WTC11 (cell line): ENCODE data around the gene MMP7. TPM values are rescaled to one million over a fixed set of nuclear protein-coding genes. Genes with fewer than 3 reads are reported as not detected.

Experiments
- ATAC-seq: fragments of 200-7000 bp; cut with Tn5 transposase; 2 replicates; pipeline ENCODE4 v1.10.0; 2021; ENCODE audit warnings: mild to moderate bottlenecking, moderate library complexity
- CTCF ChIA-PET: fragments of 300-600 bp; sonication (Branson Sonifier 250); formaldehyde crosslinking; loops from one replicate; lab custom pipeline; 2021; ENCODE audit warnings: antibody characterized with exemption; lab: Charles Lee
- POLR2A ChIA-PET: fragments of 350-600 bp; sonication (Branson Sonifier 250); formaldehyde crosslinking; loops from one replicate; lab custom pipeline; 2021; ENCODE audit warnings: antibody characterized with exemption; lab: Charles Lee
- DNase-seq: peaks from one replicate; pipeline ENCODE4 v3.0.0; 2021; ENCODE audit warnings: low spot score
- H3K27ac Mint-ChIP-seq: 2 replicates; pipeline ENCODE4 v1.8.0; 2021; ENCODE audit warnings: mixed read lengths
- H3K27me3 Mint-ChIP-seq: 2 replicates; pipeline ENCODE4 v1.8.0; 2021; ENCODE audit warnings: low read depth, mild to moderate bottlenecking, moderate library complexity, mixed read lengths
- H3K36me3 Mint-ChIP-seq: 2 replicates; pipeline ENCODE4 v1.8.0; 2021; ENCODE audit warnings: mixed read lengths
- H3K4me1 Mint-ChIP-seq: 2 replicates; pipeline ENCODE4 v1.8.0; 2022; ENCODE audit warnings: mixed read lengths
- H3K4me3 Mint-ChIP-seq: 2 replicates; pipeline ENCODE4 v1.8.0; 2021; ENCODE audit warnings: mild to moderate bottlenecking, moderate library complexity, mixed read lengths
- H3K9me3 Mint-ChIP-seq: 2 replicates; pipeline ENCODE4 v1.8.0; 2021; ENCODE audit warnings: mixed read lengths
- CREB1 ChIP-seq: sonication (generic); formaldehyde crosslinking; IDR thresholded peaks from 2 replicates; pipeline ENCODE4 v1.8.0; 2023; ENCODE audit warnings: mild to moderate bottlenecking, missing genetic modification reagents
- ELF4 ChIP-seq: sonication (generic); formaldehyde crosslinking; IDR thresholded peaks from 2 replicates; pipeline ENCODE4 v1.8.1; 2022; ENCODE audit warnings: low read depth, mild to moderate bottlenecking, moderate library complexity, missing genetic modification reagents
- EMX1 ChIP-seq: fragments of 250-450 bp; sonication (Bioruptor Pico); IDR thresholded peaks from 2 replicates; pipeline ENCODE4 v1.8.0; 2021; ENCODE audit warnings: mild to moderate bottlenecking
- ESRRA ChIP-seq: sonication (generic); formaldehyde crosslinking; IDR thresholded peaks from 2 replicates; pipeline ENCODE4 v1.8.1; 2022; ENCODE audit warnings: mild to moderate bottlenecking, missing genetic modification reagents, borderline replicate concordance
- GTF2I ChIP-seq: fragments of 250-450 bp; sonication (Bioruptor Pico); conservative IDR thresholded peaks from 2 replicates; pipeline ENCODE4 v1.4.0; 2021; ENCODE audit warnings: mild to moderate bottlenecking
- JAZF1 ChIP-seq: fragments of 250-450 bp; sonication (Bioruptor Pico); IDR thresholded peaks from 2 replicates; pipeline ENCODE4 v1.9.0; 2021; ENCODE audit warnings: moderate library complexity, mild to moderate bottlenecking, inconsistent platforms
- MYBL2 ChIP-seq: sonication (generic); formaldehyde crosslinking; IDR thresholded peaks from 2 replicates; pipeline ENCODE4 v1.8.1; 2023; ENCODE audit warnings: mild to moderate bottlenecking, moderate library complexity, missing genetic modification reagents
- NFATC4 ChIP-seq: fragments of 250-450 bp; sonication (Bioruptor Pico); IDR thresholded peaks from 2 replicates; pipeline ENCODE4 v1.9.0; 2021; ENCODE audit warnings: mild to moderate bottlenecking
- OVOL2 ChIP-seq: fragments of 250-450 bp; sonication (Bioruptor Pico); IDR thresholded peaks from 2 replicates; pipeline ENCODE4 v1.9.0; 2021; ENCODE audit warnings: mild to moderate bottlenecking, borderline replicate concordance
- PRRX2 ChIP-seq: fragments of 250-450 bp; sonication (Bioruptor Pico); IDR thresholded peaks from 2 replicates; pipeline ENCODE4 v1.8.0; 2021; ENCODE audit warnings: mild to moderate bottlenecking
- RORB ChIP-seq: fragments of 250-450 bp; sonication (Bioruptor Pico); IDR thresholded peaks from 2 replicates; pipeline ENCODE4 v1.9.0; 2021; ENCODE audit warnings: mild to moderate bottlenecking
- SOX15 ChIP-seq: fragments of 250-450 bp; sonication (Bioruptor Pico); IDR thresholded peaks from 2 replicates; pipeline ENCODE4 v1.9.0; 2021; ENCODE audit warnings: mild to moderate bottlenecking
- SP1 ChIP-seq: sonication (generic); formaldehyde crosslinking; conservative IDR thresholded peaks from 2 replicates; pipeline ENCODE4 v1.8.1; 2022; ENCODE audit warnings: missing genetic modification reagents
- TCF7 ChIP-seq: sonication (generic); formaldehyde crosslinking; IDR thresholded peaks from 2 replicates; pipeline ENCODE4 v1.8.0; 2022; ENCODE audit warnings: mild to moderate bottlenecking, low read depth, missing genetic modification reagents, moderate library complexity
- TEAD1 ChIP-seq: sonication (generic); formaldehyde crosslinking; IDR thresholded peaks from 2 replicates; pipeline ENCODE4 v1.8.0; 2022; ENCODE audit warnings: mild to moderate bottlenecking, missing genetic modification reagents
- ZBTB21 ChIP-seq: sonication (generic); formaldehyde crosslinking; IDR thresholded peaks from 2 replicates; pipeline ENCODE4 v1.8.1; 2023; ENCODE audit warnings: mild to moderate bottlenecking, missing genetic modification reagents, borderline replicate concordance
- ZNF121 ChIP-seq: sonication (generic); formaldehyde crosslinking; IDR thresholded peaks from 2 replicates; pipeline ENCODE4 v1.8.0; 2023; ENCODE audit warnings: missing genetic modification reagents
- ZNF317 ChIP-seq: sonication (generic); formaldehyde crosslinking; IDR thresholded peaks from 2 replicates; pipeline ENCODE4 v1.8.1; 2023; ENCODE audit warnings: low read depth, mild to moderate bottlenecking, moderate library complexity, missing genetic modification reagents, borderline replicate concordance
- ZNF671 ChIP-seq: fragments of 250-450 bp; sonication (Bioruptor Pico); IDR thresholded peaks from 2 replicates; pipeline ENCODE4 v1.8.0; 2021; ENCODE audit warnings: mild to moderate bottlenecking
- total RNA-seq: library from RNA; stranded (reverse); gene quantifications from 3 replicates; pipeline ENCODE4 v1.2.3, GENCODE V29; 2021
- TF ChIP-seq, protein P1 (sequence below): sonication (generic); formaldehyde crosslinking; IDR thresholded peaks from 2 replicates; pipeline ENCODE4 v1.8.1; 2022; ENCODE audit warnings: low read depth, missing genetic modification reagents, borderline replicate concordance
- TF ChIP-seq, protein P2 (sequence below): sonication (generic); formaldehyde crosslinking; IDR thresholded peaks from 2 replicates; pipeline ENCODE4 v1.8.0; 2022; ENCODE audit warnings: mild to moderate bottlenecking, missing genetic modification reagents
- TF ChIP-seq, protein P3 (sequence below): sonication (generic); formaldehyde crosslinking; IDR thresholded peaks from 2 replicates; pipeline ENCODE4 v1.8.1; 2023; ENCODE audit warnings: mild to moderate bottlenecking, missing genetic modification reagents
- TF ChIP-seq, protein P4 (sequence below): sonication (generic); formaldehyde crosslinking; IDR thresholded peaks from 2 replicates; pipeline ENCODE4 v1.8.1; 2022; ENCODE audit warnings: mild to moderate bottlenecking, missing genetic modification reagents, moderate library complexity, borderline replicate concordance
- TF ChIP-seq, protein P5 (sequence below): sonication (generic); formaldehyde crosslinking; IDR thresholded peaks from 2 replicates; pipeline ENCODE4 v1.8.1; 2022; ENCODE audit warnings: mild to moderate bottlenecking, moderate library complexity, missing genetic modification reagents
- TF ChIP-seq, protein P6 (sequence below): sonication (generic); formaldehyde crosslinking; IDR thresholded peaks from 2 replicates; pipeline ENCODE4 v1.8.1; 2022; ENCODE audit warnings: low read depth, mild to moderate bottlenecking, moderate library complexity, missing genetic modification reagents, borderline replicate concordance
- TF ChIP-seq, protein P7 (sequence below): sonication (generic); formaldehyde crosslinking; IDR thresholded peaks from 2 replicates; pipeline ENCODE4 v1.8.0; 2022; ENCODE audit warnings: mild to moderate bottlenecking, missing genetic modification reagents

Gene MMP7
- total RNA-seq, 1 experiment from 2014 or later = 0.50 TPM

DNA sequence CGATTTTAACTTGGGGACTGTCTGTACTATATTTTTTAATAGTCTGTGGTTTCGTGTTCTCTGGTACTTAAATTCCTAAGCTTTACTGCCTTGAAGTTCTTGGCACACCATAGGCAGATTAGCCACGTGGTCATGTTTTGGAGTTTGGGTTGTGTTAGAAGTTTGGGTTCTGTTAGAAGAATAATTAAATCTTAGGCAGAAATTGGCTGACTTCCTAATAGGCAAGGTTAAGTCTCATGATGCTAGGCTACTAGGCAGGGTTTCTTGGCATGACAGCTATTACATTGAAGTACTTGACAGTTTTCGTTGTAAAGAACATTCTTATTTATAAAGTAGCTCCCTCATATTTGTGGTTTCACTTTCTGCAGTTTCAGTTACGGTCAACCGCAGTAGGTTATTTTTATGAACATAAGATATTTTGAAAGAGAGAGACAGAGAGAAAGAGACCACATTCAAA lies 30.0 kb upstream of the MMP7 start (continued):
- TF ChIP-seq ZBTB21 (CRISPR knock-in tag) (no peak), RORB (CRISPR knock-in tag) (no peak), SOX15 (no peak), ZNF317 (CRISPR knock-in tag) (no peak), ESRRA (CRISPR knock-in tag) (no peak), EMX1 (no peak), OVOL2 (CRISPR knock-in tag) (no peak), TEAD1 (no peak), SP1 (CRISPR knock-in tag) (no peak), NFATC4 (CRISPR knock-in tag) (no peak)
- TF ChIP-seq, protein P1, sequence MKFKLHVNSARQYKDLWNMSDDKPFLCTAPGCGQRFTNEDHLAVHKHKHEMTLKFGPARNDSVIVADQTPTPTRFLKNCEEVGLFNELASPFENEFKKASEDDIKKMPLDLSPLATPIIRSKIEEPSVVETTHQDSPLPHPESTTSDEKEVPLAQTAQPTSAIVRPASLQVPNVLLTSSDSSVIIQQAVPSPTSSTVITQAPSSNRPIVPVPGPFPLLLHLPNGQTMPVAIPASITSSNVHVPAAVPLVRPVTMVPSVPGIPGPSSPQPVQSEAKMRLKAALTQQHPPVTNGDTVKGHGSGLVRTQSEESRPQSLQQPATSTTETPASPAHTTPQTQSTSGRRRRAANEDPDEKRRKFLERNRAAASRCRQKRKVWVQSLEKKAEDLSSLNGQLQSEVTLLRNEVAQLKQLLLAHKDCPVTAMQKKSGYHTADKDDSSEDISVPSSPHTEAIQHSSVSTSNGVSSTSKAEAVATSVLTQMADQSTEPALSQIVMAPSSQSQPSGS (CRISPR knock-in tag) = no peak
- TF ChIP-seq, protein P2, sequence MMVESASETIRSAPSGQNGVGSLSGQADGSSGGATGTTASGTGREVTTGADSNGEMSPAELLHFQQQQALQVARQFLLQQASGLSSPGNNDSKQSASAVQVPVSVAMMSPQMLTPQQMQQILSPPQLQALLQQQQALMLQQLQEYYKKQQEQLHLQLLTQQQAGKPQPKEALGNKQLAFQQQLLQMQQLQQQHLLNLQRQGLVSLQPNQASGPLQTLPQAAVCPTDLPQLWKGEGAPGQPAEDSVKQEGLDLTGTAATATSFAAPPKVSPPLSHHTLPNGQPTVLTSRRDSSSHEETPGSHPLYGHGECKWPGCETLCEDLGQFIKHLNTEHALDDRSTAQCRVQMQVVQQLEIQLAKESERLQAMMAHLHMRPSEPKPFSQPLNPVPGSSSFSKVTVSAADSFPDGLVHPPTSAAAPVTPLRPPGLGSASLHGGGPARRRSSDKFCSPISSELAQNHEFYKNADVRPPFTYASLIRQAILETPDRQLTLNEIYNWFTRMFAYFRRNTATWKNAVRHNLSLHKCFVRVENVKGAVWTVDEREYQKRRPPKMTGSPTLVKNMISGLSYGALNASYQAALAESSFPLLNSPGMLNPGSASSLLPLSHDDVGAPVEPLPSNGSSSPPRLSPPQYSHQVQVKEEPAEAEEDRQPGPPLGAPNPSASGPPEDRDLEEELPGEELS (CRISPR knock-in tag) = no peak
- TF ChIP-seq, protein P3, sequence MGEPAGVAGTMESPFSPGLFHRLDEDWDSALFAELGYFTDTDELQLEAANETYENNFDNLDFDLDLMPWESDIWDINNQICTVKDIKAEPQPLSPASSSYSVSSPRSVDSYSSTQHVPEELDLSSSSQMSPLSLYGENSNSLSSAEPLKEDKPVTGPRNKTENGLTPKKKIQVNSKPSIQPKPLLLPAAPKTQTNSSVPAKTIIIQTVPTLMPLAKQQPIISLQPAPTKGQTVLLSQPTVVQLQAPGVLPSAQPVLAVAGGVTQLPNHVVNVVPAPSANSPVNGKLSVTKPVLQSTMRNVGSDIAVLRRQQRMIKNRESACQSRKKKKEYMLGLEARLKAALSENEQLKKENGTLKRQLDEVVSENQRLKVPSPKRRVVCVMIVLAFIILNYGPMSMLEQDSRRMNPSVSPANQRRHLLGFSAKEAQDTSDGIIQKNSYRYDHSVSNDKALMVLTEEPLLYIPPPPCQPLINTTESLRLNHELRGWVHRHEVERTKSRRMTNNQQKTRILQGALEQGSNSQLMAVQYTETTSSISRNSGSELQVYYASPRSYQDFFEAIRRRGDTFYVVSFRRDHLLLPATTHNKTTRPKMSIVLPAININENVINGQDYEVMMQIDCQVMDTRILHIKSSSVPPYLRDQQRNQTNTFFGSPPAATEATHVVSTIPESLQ (CRISPR knock-in tag) = no peak
- TF ChIP-seq, all 79 proteins: peak for 0

DNA sequence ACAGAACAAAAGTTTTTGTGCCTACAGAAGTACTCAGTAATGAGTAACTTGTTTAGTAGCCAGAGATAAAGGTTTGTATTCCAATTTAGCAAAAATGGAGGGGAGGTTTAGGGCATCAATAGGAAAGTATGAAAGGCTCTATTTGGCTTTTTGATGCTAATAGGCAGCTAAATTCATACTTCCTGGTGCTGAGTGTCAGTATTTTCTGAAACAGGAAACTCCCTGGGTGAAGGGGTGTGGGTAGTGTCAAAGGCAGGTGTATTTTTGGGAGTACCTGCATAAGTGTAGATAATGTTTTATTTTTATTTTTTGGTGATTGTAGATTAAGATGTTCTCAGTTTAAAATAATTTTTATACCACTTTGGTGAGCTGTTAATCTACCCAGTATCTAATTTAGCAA lies 29.3 kb upstream of the MMP7 start:
- Mint-ChIP-seq H3K27me3 (peaks cover 6% of the 10 kb centered on the region; the same call in 1 of the 2 replicates), H3K4me3 (no peak overlapping the region), H3K9me3 (no peaks in the 10 kb centered on the region; the same call in 1 of the 2 replicates), H3K27ac (no peak overlapping the region), H3K4me1 (peaks cover 41% of the 10 kb centered on the region), H3K36me3 (0 out of 2 replicates have a peak, but pooled peaks cover under 1% of the 10 kb centered on the region)
- ATAC-seq (no peak; the same call in 1 of the 2 replicates), DNase-seq (no peak)
- ChIA-PET POLR2A (no interaction called here), CTCF (interaction anchor here (0.9 kb wide), 1 partner anchor 53 kb away, joined by 3 read pairs; no protein-coding TSS in a partner anchor)
- TF ChIP-seq TEAD1 = no peak
- TF ChIP-seq JAZF1 = no peak
- TF ChIP-seq MYBL2 = no peak
- TF ChIP-seq ZBTB21 (CRISPR knock-in tag) = no peak
- TF ChIP-seq, protein P4, sequence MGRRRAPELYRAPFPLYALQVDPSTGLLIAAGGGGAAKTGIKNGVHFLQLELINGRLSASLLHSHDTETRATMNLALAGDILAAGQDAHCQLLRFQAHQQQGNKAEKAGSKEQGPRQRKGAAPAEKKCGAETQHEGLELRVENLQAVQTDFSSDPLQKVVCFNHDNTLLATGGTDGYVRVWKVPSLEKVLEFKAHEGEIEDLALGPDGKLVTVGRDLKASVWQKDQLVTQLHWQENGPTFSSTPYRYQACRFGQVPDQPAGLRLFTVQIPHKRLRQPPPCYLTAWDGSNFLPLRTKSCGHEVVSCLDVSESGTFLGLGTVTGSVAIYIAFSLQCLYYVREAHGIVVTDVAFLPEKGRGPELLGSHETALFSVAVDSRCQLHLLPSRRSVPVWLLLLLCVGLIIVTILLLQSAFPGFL = no peak
- no peak for TF ChIP-seq CREB1 (CRISPR knock-in tag)
- TF ChIP-seq RORB (CRISPR knock-in tag) = no peak
- TF ChIP-seq ZNF121 = no peak
- TF ChIP-seq, protein P5, sequence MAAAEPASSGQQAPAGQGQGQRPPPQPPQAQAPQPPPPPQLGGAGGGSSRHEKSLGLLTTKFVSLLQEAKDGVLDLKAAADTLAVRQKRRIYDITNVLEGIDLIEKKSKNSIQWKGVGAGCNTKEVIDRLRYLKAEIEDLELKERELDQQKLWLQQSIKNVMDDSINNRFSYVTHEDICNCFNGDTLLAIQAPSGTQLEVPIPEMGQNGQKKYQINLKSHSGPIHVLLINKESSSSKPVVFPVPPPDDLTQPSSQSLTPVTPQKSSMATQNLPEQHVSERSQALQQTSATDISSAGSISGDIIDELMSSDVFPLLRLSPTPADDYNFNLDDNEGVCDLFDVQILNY (CRISPR knock-in tag) = no peak
- TF ChIP-seq, protein P1 (CRISPR knock-in tag) = no peak
- no peak for TF ChIP-seq GTF2I (CRISPR knock-in tag)
- TF ChIP-seq SP1 (CRISPR knock-in tag) = no peak
- TF ChIP-seq NFATC4 (CRISPR knock-in tag) = no peak
- TF ChIP-seq, protein P6, sequence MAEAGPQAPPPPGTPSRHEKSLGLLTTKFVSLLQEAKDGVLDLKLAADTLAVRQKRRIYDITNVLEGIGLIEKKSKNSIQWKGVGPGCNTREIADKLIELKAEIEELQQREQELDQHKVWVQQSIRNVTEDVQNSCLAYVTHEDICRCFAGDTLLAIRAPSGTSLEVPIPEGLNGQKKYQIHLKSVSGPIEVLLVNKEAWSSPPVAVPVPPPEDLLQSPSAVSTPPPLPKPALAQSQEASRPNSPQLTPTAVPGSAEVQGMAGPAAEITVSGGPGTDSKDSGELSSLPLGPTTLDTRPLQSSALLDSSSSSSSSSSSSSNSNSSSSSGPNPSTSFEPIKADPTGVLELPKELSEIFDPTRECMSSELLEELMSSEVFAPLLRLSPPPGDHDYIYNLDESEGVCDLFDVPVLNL (CRISPR knock-in tag) = no peak
- no peak for TF ChIP-seq TCF7 (CRISPR knock-in tag)
- TF ChIP-seq, protein P7, sequence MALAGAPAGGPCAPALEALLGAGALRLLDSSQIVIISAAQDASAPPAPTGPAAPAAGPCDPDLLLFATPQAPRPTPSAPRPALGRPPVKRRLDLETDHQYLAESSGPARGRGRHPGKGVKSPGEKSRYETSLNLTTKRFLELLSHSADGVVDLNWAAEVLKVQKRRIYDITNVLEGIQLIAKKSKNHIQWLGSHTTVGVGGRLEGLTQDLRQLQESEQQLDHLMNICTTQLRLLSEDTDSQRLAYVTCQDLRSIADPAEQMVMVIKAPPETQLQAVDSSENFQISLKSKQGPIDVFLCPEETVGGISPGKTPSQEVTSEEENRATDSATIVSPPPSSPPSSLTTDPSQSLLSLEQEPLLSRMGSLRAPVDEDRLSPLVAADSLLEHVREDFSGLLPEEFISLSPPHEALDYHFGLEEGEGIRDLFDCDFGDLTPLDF = no peak
- TF ChIP-seq ELF4 = no peak
- no peak for TF ChIP-seq ESRRA (CRISPR knock-in tag)
- no peak for TF ChIP-seq ZNF671
- no peak for TF ChIP-seq PRRX2 (CRISPR knock-in tag)
